Left forelimb (tissue), 1 donor: Measurements from ENCODE around the gene GALNTL6.

Source experiments
- DNase-seq: peaks from one replicate; pipeline ENCODE4 v3.0.0-alpha.2; 2018; ENCODE audit warnings: low spot score

GALNTL6 gene

DNA sequence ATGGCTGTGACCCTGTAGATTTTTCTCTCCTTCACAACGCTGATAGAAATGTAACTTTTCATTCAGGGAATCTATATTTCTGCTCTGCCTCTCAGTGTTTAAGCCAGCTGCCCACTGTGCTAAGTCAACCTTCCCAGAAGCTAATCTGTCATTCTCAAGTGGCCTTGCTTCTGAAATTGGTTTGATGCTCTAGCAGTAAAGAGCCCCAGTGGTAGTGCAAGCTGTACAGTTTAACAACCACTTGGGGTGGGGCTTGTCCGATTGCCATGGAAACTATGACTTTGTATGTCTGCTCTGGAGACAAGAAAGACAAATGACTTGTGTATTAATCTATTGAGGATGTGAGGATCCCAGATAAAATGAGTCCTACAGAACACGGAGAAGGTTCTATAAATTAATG, 734.5 kb downstream of the GALNTL6 start:
- DNase-seq = no peak

DNA sequence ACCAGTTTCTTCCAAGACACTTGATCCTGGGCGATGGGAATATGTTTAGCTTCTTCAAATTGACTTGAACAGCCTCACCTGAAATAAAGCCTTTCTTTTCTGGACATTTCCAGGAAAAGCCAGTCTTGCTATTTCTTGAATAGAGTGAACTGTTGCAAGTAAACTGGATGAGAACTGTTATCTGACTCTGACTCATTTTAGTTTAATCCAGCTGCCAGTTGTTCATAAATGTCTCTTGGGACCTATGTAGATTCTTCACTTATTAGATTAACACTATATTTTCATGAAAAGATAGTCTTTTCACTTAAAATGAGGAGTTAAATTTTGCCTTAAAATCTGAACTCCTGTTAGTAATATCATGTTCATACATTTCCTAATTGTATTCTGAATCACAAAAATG, 740.0 kb downstream of the GALNTL6 start:
- no peak for DNase-seq

DNA sequence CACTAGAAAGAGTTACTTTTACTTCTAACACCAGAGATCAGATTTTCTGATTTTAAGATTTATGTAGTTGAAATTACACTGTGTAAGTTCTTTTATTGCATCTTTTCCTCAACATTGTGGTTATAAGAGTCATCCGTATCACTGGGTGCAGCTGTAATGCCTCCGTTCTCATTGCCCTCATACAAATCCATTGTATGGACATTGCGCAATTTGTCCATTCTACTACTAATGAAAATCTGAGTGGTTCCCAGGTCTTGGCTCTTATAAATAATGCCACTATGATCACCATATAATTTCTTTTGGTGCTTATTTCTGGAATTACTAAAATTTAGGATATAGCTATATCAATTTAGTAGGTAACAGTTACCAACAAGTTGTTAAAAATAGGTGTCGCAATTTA, 741.4 kb downstream of the GALNTL6 start:
- no peak for DNase-seq

DNA sequence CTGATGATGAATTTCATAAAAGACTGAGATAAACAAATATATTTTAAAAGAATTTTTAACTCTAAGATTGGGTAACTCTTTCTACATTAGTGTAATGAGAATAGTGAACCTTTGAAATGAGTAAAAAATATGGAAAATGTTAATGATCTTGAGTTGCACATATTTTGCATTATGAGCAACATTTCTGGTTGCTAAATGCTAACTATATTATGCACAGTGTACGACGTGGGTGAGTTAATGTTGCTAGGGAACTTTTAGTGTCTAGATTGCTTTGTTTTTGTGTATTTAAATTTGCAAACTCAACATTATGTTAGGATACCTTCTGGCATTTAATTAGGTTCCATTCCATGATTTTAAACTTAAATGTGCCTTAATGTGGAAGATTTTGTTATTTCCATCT, 742.5 kb downstream of the GALNTL6 start:
- no peak for DNase-seq

DNA sequence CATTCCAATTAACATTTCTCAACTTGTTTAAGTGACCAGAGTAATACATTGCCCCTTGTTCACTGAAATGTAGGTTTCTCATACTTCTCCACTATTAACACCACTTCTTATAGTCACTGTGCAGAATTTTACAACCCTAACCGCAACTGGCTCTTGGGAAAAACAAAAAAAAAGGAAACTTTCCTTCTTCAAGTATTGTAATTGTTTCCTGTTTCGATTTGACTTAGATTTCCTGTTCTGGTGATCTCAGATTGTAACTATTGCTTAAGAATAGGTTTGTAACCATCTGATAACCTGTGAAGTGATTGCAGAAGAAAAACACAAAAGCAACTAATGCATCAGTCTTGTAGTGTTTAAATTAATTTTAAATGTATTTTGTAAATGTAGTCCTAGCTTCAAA, 760.7 kb downstream of the GALNTL6 start:
- no peak for DNase-seq

DNA sequence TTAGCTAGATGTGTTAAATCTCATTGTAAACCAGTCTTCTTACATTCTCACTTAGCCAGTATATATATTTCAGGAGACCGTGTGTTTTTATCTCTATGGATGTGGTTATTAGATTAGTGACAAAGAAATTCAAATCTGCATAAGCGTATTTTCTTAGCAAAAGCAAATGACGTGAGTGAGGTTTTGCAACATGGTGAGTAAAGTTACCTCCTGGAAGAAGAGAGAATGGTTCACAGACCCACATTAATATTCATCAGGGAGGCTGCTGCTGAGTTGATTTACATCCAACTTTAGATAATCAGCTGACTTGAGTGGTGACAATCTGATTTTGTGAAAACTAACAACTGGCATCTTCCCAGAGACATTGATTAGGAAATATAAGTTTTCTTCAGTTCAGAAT, 765.5 kb downstream of the GALNTL6 start:
- no peak for DNase-seq

DNA sequence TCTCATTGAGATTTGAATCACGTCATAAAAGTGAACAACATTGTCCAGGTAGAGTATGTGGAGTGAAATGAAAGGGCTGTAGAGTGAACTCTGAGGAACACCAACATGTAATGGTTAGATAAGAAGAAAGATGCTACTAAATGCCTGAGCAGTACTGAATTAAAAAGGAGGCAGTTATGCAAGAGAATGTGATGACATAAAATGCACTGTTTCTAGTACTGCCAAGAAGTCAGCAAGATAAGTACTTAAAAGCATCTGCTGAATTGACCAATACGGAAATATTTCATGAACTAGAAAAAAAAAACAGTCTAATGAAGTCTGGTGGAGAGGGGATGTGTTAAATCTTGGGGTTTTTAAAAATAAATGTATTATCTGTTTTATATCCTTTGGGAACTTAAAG, 771.6 kb downstream of the GALNTL6 start:
- DNase-seq = no peak

DNA sequence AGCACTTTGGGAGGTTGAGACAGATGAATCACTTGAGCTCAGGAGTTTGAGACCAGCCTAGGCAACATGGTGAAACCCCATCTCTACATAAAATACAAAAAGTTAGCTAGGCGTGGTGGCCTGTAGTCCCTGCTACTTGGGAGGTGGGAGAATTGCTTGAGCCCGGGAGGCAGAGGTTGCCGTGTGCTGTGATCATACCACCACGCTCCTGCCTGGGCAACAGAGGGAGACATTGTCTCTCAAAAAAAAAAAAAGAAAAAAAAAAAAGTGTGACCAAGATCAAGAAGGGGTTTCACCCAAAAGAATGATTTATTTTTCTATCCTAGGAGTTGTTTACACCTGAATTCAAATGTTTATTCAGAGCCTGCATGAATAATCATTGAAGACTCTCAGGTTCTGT, 783.0 kb downstream of the GALNTL6 start:
- DNase-seq = no peak

DNA sequence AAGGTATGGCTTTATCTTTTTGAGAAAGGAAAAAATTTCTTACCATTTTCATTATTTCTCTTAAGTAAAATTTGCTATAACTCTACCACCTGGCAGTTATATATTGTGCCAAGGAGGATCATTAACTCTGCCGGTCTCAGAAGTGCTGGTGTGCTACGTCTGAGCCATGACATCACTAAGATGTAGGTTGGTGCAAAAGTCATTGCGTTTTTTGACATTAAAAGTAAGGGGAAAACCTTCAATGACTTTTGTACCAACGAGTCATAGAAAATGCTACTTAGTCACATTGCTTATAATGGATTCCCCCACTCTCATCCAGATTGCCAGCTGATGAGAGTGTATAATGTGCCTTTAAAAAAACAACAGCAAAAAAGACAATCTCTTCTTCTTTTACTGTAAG, 786.4 kb downstream of the GALNTL6 start:
- no peak for DNase-seq

DNA sequence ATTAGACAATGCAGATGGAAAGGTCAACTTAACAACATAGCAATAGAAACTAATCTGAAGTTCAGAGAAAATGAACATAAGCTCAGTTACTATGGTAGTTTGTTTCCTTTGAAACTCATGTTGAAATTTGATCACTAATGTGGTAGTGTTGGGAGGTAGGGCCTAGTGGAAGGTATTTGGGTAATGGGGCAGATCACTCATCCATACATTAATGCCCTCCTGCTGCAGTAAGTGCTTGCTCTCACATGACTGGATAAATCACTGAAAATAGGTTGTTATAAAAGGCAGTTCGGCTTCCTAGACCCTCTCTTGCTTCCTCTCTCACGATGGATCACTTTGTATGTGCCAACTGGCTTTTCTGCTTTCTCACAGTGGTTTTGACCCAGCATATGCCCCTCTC, 788.0 kb downstream of the GALNTL6 start:
- DNase-seq = no peak

DNA sequence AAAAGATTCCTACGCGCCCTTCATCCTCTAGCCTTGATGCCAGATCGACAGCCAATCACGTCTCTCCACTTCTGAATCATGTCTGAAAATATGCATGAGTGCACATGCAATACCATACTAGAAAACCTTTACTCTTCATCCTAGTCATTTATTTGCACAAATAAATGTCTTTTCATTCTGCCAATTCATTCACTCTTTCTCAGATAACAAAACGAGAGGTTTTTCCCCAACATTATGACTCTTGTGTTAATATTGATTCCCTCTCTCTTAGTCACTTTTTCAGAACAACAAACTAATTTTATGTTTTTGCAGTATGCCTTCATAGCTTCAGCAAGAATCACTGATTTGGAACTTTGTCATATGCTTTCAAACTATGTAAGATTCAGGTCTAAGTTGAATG, 806.0 kb downstream of the GALNTL6 start:
- no peak for DNase-seq

DNA sequence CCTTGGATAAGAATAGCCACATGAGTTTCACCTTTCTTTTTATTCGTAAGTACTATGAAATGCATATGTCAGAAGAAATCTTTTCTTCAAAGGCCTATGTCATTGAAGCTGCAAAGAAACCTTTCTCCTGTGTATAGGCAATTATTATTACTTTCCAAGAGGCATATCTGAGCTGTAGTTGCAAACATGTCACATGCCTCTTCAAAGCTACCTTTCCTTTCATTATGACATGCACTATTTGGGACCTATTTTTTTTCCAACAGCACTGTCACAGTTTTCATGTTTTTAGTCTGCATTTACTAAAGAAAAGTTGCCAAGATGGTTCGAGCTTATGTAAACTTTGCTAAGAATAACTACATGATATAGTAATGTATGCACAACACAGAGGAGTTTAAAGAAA, 806.6 kb downstream of the GALNTL6 start:
- no peak for DNase-seq

DNA sequence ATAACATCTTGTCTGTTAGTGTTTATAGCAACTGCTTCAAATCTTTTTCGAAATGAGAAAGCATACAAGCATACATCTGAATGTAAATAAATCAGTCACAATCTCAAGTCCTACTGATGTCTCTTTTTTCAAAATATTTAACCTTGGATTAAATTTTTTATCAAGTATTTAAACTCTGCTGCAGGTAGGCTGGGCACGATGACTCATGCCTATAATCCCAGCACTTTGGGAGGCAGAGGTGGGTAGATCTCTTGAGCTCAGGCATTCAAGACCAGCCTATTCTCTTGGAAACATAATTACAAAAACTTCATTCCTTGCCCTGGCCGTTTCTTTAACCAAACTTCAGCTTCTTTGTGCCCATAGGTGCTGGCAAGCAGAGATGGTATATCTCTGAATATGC, 815.1 kb downstream of the GALNTL6 start:
- DNase-seq = no peak

DNA sequence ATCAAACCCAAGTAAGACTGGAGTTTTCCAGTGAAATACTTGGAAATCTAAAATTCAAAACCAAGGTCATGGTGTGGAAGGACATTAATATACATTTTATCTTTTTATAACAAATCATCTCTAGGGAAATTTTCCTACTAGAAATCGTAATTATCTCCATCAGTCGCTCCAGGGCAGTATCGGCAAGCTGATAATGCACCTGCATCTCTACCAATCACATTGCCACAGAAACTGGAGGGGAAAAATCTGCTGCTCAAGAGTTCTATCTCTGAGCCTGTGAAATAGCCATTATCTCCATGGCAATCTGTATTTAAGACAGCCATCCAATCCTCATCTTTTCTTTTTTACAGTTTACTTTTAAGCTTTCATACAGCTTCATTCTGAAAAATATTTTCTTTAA, 817.1 kb downstream of the GALNTL6 start:
- DNase-seq = no peak

DNA sequence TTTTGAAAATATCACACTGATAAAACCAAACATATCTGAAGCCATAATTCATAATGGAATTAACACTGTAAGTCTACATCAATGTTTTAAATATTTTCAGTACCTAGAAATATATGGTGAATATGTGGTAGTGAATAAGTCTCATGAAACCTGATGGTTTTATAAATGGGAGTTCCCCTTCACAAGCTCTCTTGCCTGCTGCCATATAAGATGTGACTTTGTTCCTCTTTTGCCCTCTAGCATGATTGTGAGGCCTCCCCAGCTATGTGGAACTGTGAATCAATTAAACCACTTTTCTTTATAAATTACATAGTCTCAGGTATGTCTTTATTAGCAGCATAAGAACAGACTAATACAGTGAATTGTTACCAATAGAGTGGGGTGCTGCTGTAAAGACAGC, 818.6 kb downstream of the GALNTL6 start:
- DNase-seq = no peak

DNA sequence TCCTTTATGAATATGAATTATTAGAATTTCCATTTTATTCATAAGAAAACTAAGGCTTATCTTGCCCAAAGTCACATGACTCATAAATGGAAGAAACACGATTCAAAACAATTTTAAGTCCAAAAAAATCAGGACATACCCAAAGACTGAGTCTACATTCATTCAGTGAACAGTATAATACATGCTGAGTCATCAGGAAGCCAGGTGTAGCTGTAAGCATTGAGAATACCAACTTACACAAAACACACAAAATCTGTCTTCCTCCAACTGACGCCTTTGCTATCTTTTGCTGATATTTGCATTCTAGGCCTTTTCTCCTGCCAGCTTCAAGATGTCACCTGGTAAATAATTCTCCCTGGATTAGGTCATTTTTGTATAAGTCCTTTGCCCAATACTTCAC, 835.3 kb downstream of the GALNTL6 start:
- DNase-seq = no peak

DNA sequence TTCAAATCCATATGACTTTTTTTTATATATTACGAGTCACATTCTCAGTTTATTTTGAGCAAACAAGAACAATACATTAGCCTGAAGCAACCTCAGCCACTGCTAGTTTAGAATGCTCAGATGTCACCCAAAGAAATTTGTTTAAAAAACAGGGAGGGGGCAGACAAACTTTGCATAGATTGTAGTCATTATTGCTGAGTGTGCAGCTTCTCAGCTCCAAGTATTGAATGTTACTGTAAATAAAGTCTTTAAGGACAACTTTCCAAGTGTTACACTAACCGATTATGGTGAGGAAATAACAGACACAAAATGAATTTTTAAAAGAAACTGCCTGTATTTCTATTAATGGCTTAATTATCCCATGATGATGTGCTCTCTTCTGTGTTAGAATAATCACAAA, 835.9 kb downstream of the GALNTL6 start:
- no peak for DNase-seq

DNA sequence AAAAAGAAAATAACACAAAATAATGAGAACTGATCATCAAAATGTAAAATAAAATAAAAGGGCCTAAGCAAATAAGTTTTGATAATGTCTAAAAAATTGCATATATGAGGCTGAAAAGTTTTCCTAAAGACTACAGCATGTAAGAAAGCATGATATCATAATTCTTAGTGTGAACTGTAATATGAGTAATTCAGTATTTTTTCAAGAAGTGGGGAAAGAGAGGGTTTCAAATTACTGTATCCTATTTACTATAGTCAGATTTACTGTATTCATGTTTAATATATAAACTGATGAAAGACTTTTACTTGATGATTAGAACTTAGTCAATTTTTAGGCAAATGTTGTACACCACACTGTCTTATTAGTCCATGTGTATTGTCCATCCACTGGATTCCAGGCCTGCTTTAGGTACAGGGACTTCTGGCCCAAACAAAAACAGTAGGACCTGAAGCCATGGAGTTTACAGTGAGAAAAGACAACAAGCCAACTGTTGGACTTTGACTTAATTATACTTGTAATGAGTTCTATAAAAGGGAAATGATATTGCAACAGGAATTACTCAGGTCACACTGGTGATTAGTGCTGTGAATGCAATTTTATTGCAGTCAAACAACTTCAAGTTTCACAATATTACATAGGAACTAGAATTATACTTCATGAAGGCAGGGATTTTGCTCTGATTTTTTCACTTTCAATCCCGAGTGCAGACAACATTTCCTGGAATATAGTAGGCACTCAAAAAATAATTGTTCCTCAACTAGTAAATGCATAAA, 837.7 kb downstream of the GALNTL6 start:
- DNase-seq = no peak

DNA sequence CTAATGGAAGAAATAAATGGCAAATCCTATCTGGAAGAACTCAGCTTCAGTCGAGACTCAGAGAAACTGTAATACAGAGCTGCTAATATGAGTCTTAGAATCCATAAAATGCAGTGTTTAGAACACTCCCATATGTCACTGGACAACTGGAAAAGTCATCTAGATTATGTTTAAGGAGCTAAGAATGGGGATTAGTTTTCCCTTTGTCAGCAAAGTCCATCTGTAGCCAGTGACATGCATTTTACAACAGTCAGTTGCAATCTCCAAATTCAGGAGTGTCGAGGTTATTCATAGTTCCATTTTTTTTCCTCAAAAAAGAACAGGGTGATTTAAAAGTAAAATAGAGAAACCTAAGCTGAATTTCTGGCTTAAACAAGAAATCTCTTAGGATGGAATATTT, 838.8 kb downstream of the GALNTL6 start:
- DNase-seq = no peak

DNA sequence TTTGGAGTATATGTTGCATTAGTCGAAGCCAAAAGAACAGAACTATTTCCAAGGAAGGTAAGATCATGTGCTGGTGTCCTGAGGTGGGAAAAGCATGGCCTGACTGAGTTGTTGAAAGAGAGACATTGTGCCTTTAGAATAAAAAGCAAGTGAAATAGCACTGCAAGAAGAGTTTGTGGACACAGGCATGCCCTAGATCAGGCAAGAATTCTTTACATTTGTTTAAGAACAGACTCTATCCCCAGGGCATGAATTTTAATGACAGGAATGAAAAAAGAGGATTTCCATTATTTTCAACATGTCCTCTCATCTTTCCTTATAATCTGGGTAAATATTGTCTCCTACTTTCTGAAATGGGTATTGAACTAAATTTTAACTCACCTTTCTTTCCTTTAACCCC, 839.2 kb downstream of the GALNTL6 start:
- no peak for DNase-seq

DNA sequence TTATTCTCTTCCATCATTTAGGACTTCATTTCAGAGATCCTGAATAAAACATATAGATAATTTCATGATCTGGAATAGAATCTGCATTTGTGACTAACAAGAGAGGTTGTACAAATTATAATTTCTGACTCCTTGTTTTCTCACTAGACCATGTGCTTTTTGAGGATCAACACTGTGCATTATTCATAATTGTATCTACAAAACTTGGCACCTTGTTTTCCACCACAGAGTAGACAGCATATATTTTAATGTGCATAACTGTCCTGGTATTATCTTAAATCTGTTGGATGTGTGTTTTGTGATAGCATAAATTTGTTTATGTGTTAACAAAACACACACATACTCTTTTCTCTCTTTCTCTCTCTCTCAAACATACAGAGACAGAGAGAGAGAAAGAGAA, 840.5 kb downstream of the GALNTL6 start:
- DNase-seq = no peak

DNA sequence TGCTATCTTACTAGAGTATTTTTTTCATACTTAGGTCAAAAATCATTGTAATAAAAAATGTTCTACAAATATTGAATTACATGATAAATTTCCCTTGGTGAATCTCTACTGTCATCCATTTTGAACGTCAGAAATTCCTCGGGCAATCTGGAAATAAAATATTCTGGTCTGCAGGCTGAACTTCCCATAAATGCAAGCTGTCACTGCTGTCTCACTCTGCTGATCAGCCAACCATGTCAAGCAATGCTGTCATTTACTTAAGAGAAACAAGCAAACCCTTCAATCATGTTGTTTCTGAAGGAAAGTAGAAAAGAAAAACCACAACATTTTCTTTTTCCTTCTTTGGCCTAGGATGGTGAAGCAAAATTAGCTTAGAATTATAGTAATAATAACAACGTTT, 841.3 kb downstream of the GALNTL6 start:
- no peak for DNase-seq

DNA sequence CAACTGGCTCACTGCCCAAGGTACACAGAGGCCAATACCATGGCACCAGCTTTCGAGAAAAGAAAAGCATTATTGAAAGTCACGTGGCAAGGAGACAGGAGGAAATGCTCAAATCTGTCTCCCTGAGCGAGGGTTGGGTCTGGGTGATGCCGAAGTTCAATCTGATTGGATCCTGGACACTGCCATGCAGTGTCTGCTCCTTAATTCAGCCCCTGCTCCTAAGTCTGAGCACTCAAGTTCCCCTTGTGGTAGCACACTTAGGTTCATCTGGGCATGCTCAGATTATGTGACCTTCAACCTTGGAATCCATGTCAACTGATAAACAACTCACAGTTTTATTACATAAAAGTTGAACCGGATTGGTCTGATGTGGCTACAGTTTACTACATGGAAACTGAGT, 842.9 kb downstream of the GALNTL6 start:
- DNase-seq = no peak

DNA sequence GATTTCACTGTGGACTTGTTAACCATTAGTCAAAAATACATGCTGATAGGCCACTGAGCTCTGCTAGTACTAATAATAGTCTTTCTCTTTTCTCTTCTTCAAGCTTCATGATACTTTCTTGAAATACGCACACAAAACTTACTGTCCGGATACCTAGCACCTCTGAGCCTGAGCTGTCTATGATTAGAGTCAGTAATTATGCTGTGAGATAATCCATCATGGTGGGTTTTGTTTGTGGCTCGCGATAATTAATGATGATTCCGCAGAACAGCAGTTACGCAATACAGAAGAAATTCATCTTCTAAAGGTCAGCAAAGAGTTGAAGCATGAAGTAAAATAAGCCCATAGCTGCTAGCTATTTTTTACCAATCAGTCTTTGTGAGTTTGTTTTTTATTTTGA, 843.9 kb downstream of the GALNTL6 start:
- DNase-seq = no peak

DNA sequence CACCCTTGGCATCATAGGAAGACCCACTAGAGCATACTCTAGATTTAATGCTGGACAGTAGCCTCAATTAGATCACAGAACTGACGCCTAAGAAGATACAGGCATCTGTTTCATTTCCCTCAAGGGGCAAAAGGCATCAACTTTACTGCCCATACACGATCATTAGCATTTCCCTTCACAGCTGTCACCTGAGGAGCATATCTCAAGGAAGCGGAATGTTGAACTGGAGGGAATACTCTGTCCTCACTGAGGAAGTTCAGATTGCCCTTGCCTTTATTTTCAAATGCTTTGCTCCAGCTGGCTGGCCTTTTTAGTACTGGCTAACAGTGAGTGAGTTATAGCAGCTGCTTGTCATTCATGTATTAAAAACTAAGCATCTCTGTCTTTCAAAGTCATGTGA, 847.0 kb downstream of the GALNTL6 start:
- no peak for DNase-seq
